HG03571 (cell line): ENCODE data around the gene TIGD3.

ENCODE experiments used
- ATAC-seq: cut with Tn5 transposase; IDR thresholded peaks from one replicate; pipeline ENCODE4 v1.9.1; 2021; ENCODE audit not compliant: unreplicated experiment

The TIGD3 gene

GRCh38 chr11:65354265-65355012, at the start of gene TIGD3:
Gene TIGD3, plus strand, starts transcription at chr11:65354751. Its CDS starts 1,058 bp downstream, at chr11:65355809.
- ATAC-seq: peak; percentile 83

- ATAC-seq: no peak
Observed at GRCh38 chr11:65305501-65306268, 48.9 kb upstream of the TIGD3 start.

- no peak for ATAC-seq
Observed at GRCh38 chr11:65307298-65308229, 47.0 kb upstream of the TIGD3 start.

- no peak for ATAC-seq
Observed at GRCh38 chr11:65308281-65308891, 46.2 kb upstream of the TIGD3 start.

- no peak for ATAC-seq
Observed at GRCh38 chr11:65309006-65309405, 45.5 kb upstream of the TIGD3 start.

GRCh38 chr11:65310215-65310614, 44.3 kb upstream of the TIGD3 start:
- no peak for ATAC-seq

GRCh38 chr11:65310736-65311135, 43.8 kb upstream of the TIGD3 start:
- no peak for ATAC-seq

GRCh38 chr11:65311170-65311678, 43.3 kb upstream of the TIGD3 start:
- ATAC-seq: no peak

GRCh38 chr11:65314501-65315203, 39.9 kb upstream of the TIGD3 start, which contains the start of gene CDC42EP2:
Gene CDC42EP2, plus strand, starts transcription at chr11:65314866. Its CDS starts 6,033 bp downstream, at chr11:65320899.
- ATAC-seq: peak; percentile 47

- ATAC-seq: no peak
Observed at GRCh38 chr11:65315204-65315865, 39.2 kb upstream of the TIGD3 start.

GRCh38 chr11:65315866-65316226, 38.7 kb upstream of the TIGD3 start:
- no peak for ATAC-seq

GRCh38 chr11:65316227-65317024, 38.1 kb upstream of the TIGD3 start:
- no peak for ATAC-seq

GRCh38 chr11:65317025-65317786, 37.3 kb upstream of the TIGD3 start:
- no peak for ATAC-seq

- ATAC-seq: no peak
Observed at GRCh38 chr11:65320386-65321075, 34.0 kb upstream of the TIGD3 start.

- ATAC-seq: no peak
Observed at GRCh38 chr11:65321076-65321475, 33.5 kb upstream of the TIGD3 start.

- ATAC-seq: no peak
Observed at GRCh38 chr11:65321828-65322485, 32.6 kb upstream of the TIGD3 start.

- no peak for ATAC-seq
Observed at GRCh38 chr11:65323813-65324212, 30.7 kb upstream of the TIGD3 start.
